IMR-90 (cell line): ENCODE results near the gene BEX3. TPM values are rescaled to one million over a fixed set of nuclear protein-coding genes. Genes with fewer than 3 reads are reported as not detected.

Source experiments
- ATAC-seq: fragments of 200-7000 bp; cut with Tn5 transposase; 2 replicates; pipeline ENCODE4 v1.9.1; 2020; ENCODE audit warnings: low read depth, mild to moderate bottlenecking, moderate library complexity
- BruUV-seq: library from RNA; stranded (reverse); fragments of 400-500 nt; replicated peaks from 2 replicates; lab custom pipeline; 2021; lab: Mats Ljungman, UMichigan
- CTCF ChIA-PET: fragments of 300-600 bp; formaldehyde crosslinking; extraction: SDS; loops from one replicate; lab custom pipeline; 2021; ENCODE audit warnings: antibody characterized with exemption; lab: Yijun Ruan, JAX
- POLR2A ChIA-PET: fragments of 300-600 bp; sonication (Branson Sonifier 250); formaldehyde crosslinking; loops from one replicate; lab custom pipeline; 2022; ENCODE audit warnings: antibody characterized with exemption; ENCODE audit not compliant: unreplicated experiment; lab: Charles Lee
- DNase-seq: peaks from one replicate; pipeline ENCODE4 v3.0.0; 2013
- H2AFZ ChIP-seq: replicated peaks from 2 replicates; pipeline ENCODE3; 2013; ENCODE audit warnings: low read length, mild to moderate bottlenecking; ENCODE audit not compliant: poor library complexity
- H2AK5ac ChIP-seq: 2 replicates; pipeline ENCODE4 v1.6.1; 2013; ENCODE audit warnings: low read depth, low read length, inconsistent platforms
- H2AK9ac ChIP-seq: replicated peaks from 2 replicates; pipeline ENCODE3; 2013; ENCODE audit warnings: mild to moderate bottlenecking, low read depth, low read length, moderate library complexity; ENCODE audit not compliant: poor library complexity
- H2BK120ac ChIP-seq: 2 replicates; pipeline ENCODE4 v1.6.1; 2013; ENCODE audit warnings: low read depth, low read length, inconsistent platforms
- H2BK15ac ChIP-seq: 3 replicates; pipeline ENCODE4 v1.6.1; 2013; ENCODE audit warnings: low read depth, low read length, inconsistent platforms
- H2BK20ac ChIP-seq: 2 replicates; pipeline ENCODE4 v1.6.1; 2013; ENCODE audit warnings: low read depth, mild to moderate bottlenecking, inconsistent platforms, low read length, moderate library complexity
- H2BK5ac ChIP-seq: 2 replicates; pipeline ENCODE4 v1.6.1; 2013; ENCODE audit warnings: mild to moderate bottlenecking, low read depth, low read length, inconsistent platforms; ENCODE audit not compliant: poor library complexity, severe bottlenecking
- H3K14ac ChIP-seq: replicated peaks from 2 replicates; pipeline ENCODE4 v1.6.1; 2013; ENCODE audit warnings: low read depth, low read length, inconsistent platforms
- H3K18ac ChIP-seq: 2 replicates; pipeline ENCODE4 v1.6.1; 2013; ENCODE audit warnings: low read depth, low read length, control low read depth
- H3K23ac ChIP-seq: 2 replicates; pipeline ENCODE4 v1.6.1; 2013; ENCODE audit warnings: low read depth, low read length, inconsistent platforms
- H3K27ac ChIP-seq: 2 replicates; pipeline ENCODE4 v1.5.1; 2013; ENCODE audit warnings: mild to moderate bottlenecking, control low read depth, low read length; ENCODE audit not compliant: insufficient read depth
- H3K27me3 ChIP-seq: 2 replicates; pipeline ENCODE4 v1.6.1; 2013; ENCODE audit warnings: low read length; ENCODE audit not compliant: control insufficient read depth, insufficient read depth
- H3K36me3 ChIP-seq: 2 replicates; pipeline ENCODE4 v1.6.1; 2013; ENCODE audit warnings: low read length, mixed read lengths; ENCODE audit not compliant: control insufficient read depth, insufficient read depth
- H3K4ac ChIP-seq: 2 replicates; pipeline ENCODE4 v1.6.1; 2013; ENCODE audit warnings: low read depth, low read length, inconsistent platforms
- H3K4me1 ChIP-seq: 2 replicates; pipeline ENCODE4 v1.6.1; 2013; ENCODE audit warnings: low read length, mixed read lengths; ENCODE audit not compliant: control insufficient read depth, insufficient read depth
- H3K4me2 ChIP-seq: 2 replicates; pipeline ENCODE4 v1.6.1; 2013; ENCODE audit warnings: low read depth, mild to moderate bottlenecking, control low read depth, low read length, moderate library complexity
- H3K4me3 ChIP-seq: 2 replicates; pipeline ENCODE4 v1.5.1; 2013; ENCODE audit warnings: low read depth, mild to moderate bottlenecking, control low read depth, low read length, moderate library complexity; ENCODE audit not compliant: insufficient read depth
- H3K56ac ChIP-seq: 2 replicates; pipeline ENCODE4 v1.6.1; 2013; ENCODE audit warnings: low read length, inconsistent platforms; ENCODE audit not compliant: insufficient read depth; ENCODE audit errors: extremely low read depth
- H3K79me1 ChIP-seq, 2 experiments: 2 replicates each; pipeline ENCODE4 v1.6.1; 2013; ENCODE audit warnings: low read length in 2 of 2, inconsistent platforms in 1 of 2, low read depth in 1 of 2
- H3K9ac ChIP-seq: 2 replicates; pipeline ENCODE4 v1.6.1; 2013; ENCODE audit warnings: low read depth, low read length, control low read depth
- H3K9me1 ChIP-seq: 2 replicates; pipeline ENCODE4 v1.6.1; 2013; ENCODE audit warnings: low read length, inconsistent platforms; ENCODE audit not compliant: insufficient read depth
- H3K9me3 ChIP-seq: 2 replicates; pipeline ENCODE4 v1.6.1; 2013; ENCODE audit warnings: low read length; ENCODE audit not compliant: control insufficient read depth, insufficient read depth
- H4K20me1 ChIP-seq: 2 replicates; pipeline ENCODE4 v1.6.1; 2013; ENCODE audit warnings: low read length, inconsistent platforms; ENCODE audit not compliant: insufficient read depth
- H4K5ac ChIP-seq: 2 replicates; pipeline ENCODE4 v1.6.1; 2013; ENCODE audit warnings: mild to moderate bottlenecking, low read depth, low read length, control low read depth
- H4K8ac ChIP-seq, 2 experiments: 2 replicates each; pipeline ENCODE4 v1.6.1; 2013; ENCODE audit warnings: low read depth in 2 of 2, low read length in 2 of 2, control low read depth in 1 of 2, inconsistent platforms in 1 of 2
- H4K91ac ChIP-seq: 2 replicates; pipeline ENCODE4 v1.6.1; 2013; ENCODE audit warnings: low read depth, low read length, inconsistent platforms; ENCODE audit not compliant: insufficient read depth
- BHLHE40 ChIP-seq: fragments of 150-350 bp; IDR thresholded peaks from 2 replicates; pipeline ENCODE4 v1.6.1; 2016; ENCODE audit warnings: mild to moderate bottlenecking, low read depth, low read length
- CEBPB ChIP-seq: IDR thresholded peaks from 2 replicates; pipeline ENCODE4 v1.6.1; 2012; ENCODE audit warnings: low read depth, low read length, improper control_type of control experiment
- CHD1 ChIP-seq: IDR thresholded peaks from 2 replicates; pipeline ENCODE4 v1.6.1; 2012; ENCODE audit warnings: low read depth, low read length, improper control_type of control experiment
- ELK1 ChIP-seq: fragments of 150-350 bp; IDR thresholded peaks from 2 replicates; pipeline ENCODE4 v1.6.1; 2016; ENCODE audit warnings: low read depth, mild to moderate bottlenecking, low read length, moderate library complexity, borderline replicate concordance
- FOS ChIP-seq: fragments of 150-350 bp; IDR thresholded peaks from 2 replicates; pipeline ENCODE4 v1.6.1; 2016; ENCODE audit warnings: low read depth, low read length
- MAFK ChIP-seq: IDR thresholded peaks from 2 replicates; pipeline ENCODE4 v1.6.1; 2012; ENCODE audit warnings: low read depth, low read length, improper control_type of control experiment
- MAZ ChIP-seq: IDR thresholded peaks from 2 replicates; pipeline ENCODE4 v1.6.1; 2012; ENCODE audit warnings: low read depth, mild to moderate bottlenecking, low read length, improper control_type of control experiment, moderate library complexity, borderline replicate concordance
- MXI1 ChIP-seq: IDR thresholded peaks from 2 replicates; pipeline ENCODE4 v1.6.1; 2012; ENCODE audit warnings: low read depth, mild to moderate bottlenecking, low read length, moderate library complexity, borderline replicate concordance
- NFE2L2 ChIP-seq: fragments of 150-350 bp; IDR thresholded peaks from 2 replicates; pipeline ENCODE4 v1.6.1; 2016; ENCODE audit warnings: low read depth, mild to moderate bottlenecking, low read length
- POLR2A ChIP-seq: IDR thresholded peaks from 2 replicates; pipeline ENCODE4 v1.6.1; 2012; ENCODE audit warnings: mild to moderate bottlenecking, low read depth, low read length
- RAD21 ChIP-seq: IDR thresholded peaks from 2 replicates; pipeline ENCODE4 v1.6.1; 2012; ENCODE audit warnings: low read length, improper control_type of control experiment
- RCOR1 ChIP-seq: IDR thresholded peaks from 2 replicates; pipeline ENCODE4 v1.6.1; 2012; ENCODE audit warnings: mild to moderate bottlenecking, low read length, improper control_type of control experiment; ENCODE audit not compliant: insufficient replicate concordance
- RFX5 ChIP-seq: IDR thresholded peaks from 2 replicates; pipeline ENCODE4 v1.8.0; 2012; ENCODE audit warnings: low read depth, mild to moderate bottlenecking, low read length, moderate library complexity
- SMC3 ChIP-seq: fragments of 150-350 bp; IDR thresholded peaks from 2 replicates; pipeline ENCODE4 v1.6.1; 2016; ENCODE audit warnings: low read depth, mild to moderate bottlenecking, antibody characterized with exemption, low read length, moderate library complexity
- WGBS, 2 experiments: methylation state at CpG; one replicate each; pipeline versions ENCODE4 v1.1.5 to v1.1.7; 2013; ENCODE audit warnings: missing lambda C conversion rate in 2 of 2; ENCODE audit not compliant: insufficient read length in 1 of 2; ENCODE audit errors: extremely low coverage in 2 of 2; 5-methylcytosine and 5-hydroxymethylcytosine counted together
- dilution Hi-C: fragments of 300-500 bp; cut with HindIII; formaldehyde crosslinking; loops from one replicate; pipeline ENCODE4 v1.14.3; 2018; ENCODE audit warnings: low sequenced_read_pairs; ENCODE audit not compliant: unreplicated experiment
- in situ Hi-C: fragments of 300-500 bp; cut with MboI; formaldehyde crosslinking; loops from 3 replicates; pipeline ENCODE4 v1.14.3; 2019; ENCODE audit warnings: low sequenced_read_pairs, inconsistent platforms, mixed read lengths
- intact Hi-C: fragments of 100-400 bp; cut with micrococcal nuclease; formaldehyde crosslinking; loops from 2 replicates; pipeline ENCODE4 v1.10.0; 2022
- polyA plus RNA-seq, 3 experiments: library from polyadenylated mRNA; depleted of rRNA; stranded (reverse); fragments of >200 nt; gene quantifications; 2 replicates each; pipeline ENCODE4 v1.2.3, GENCODE V29; 2012; ENCODE audit warnings: low replicate concordance in 1 of 3
- total RNA-seq: library from RNA; depleted of rRNA; stranded (reverse); fragments of >200 nt; gene quantifications from 2 replicates; pipeline ENCODE4 v1.2.3, GENCODE V29; 2012
- TF ChIP-seq, protein P1 (sequence below): conservative IDR thresholded peaks from 2 replicates; pipeline ENCODE4 v1.5.1; 2012; ENCODE audit warnings: mild to moderate bottlenecking, low read depth, low read length, improper control_type of control experiment
- TF ChIP-seq, protein P2 (sequence below): fragments of 150-350 bp; IDR thresholded peaks from 2 replicates; pipeline ENCODE4 v1.6.1; 2017; ENCODE audit warnings: mild to moderate bottlenecking, antibody characterized with exemption, low read length, low read depth

BEX3 gene
- total and polyA plus RNA-seq, 2 of the 4 experiments (the other 2 are of a cell fraction): 114 to 409 TPM

DNA sequence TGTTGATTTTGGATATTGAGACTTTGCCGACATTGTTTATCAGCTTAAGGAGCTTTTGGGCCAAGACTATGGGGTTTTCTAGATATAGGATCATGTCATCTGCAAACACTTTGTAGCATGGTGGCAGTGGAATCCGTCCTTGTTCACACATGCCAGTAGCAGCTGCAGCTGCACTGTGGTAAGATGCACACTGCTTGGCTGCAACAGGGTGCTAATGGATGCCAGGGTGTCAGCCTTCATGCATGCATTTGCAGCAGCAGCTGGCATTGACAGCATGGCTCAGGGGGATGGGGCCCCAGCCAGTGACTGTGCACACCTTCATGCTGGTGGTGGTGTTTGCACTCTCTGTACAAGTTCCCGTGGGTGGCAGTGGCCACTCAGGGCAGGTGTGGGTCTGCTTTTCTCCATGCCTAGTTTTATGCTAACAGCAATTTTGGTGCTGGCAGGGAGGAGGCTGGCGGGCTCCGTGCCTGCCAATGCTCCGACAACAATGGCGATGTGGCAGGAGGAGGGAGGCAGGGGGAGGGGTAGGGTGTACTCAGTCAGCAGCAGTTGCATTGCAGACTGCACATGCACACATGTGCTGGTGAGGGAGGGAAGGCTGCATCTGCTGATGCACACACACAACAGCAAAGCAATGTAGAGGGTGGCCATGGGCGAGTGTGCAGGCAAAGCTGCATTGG is 37.5 kb downstream of the BEX3 start:
- no peak for ATAC-seq
- no peak overlapping the region for H4K91ac ChIP-seq
- no TSS peak for BruUV-seq

More for the DNA sequence above, 37.5 kb downstream of the BEX3 start:
- Histone ChIP-seq H3K4me1 (peaks cover 4% of the 10 kb centered on the region), H3K79me1 (peaks cover 0 to 3% of the 10 kb centered on the region in 2 experiments; a peak in 1 of 4 replicates), H2AFZ (no peak overlapping the region), H3K9me3 (no peaks in the 10 kb centered on the region), H2BK120ac (no peak overlapping the region), H2BK15ac (no peak overlapping the region), H3K56ac (no peak overlapping the region), H3K4me2 (no peak overlapping the region), H3K36me3 (no peaks in the 10 kb centered on the region), H3K14ac (no peak overlapping the region), H3K27ac (no peak overlapping the region), H2BK5ac (no peak overlapping the region), H2AK5ac (no peak overlapping the region), H2AK9ac (no peak overlapping the region), H3K27me3 (no peaks in the 10 kb centered on the region), H3K23ac (no peak overlapping the region), H3K9ac (no peak overlapping the region), H4K5ac (no peak overlapping the region), H4K8ac (no peak overlapping the region), H3K4ac (no peak overlapping the region), H3K9me1 (no peaks in the 10 kb centered on the region), H2BK20ac (no peak overlapping the region), H3K4me3 (no peak overlapping the region), H3K18ac (no peak overlapping the region), H4K20me1 (no peaks in the 10 kb centered on the region; the same call in 1 of the 2 replicates)
- ChIA-PET POLR2A (no interaction called here), CTCF (no interaction called here)
- intact Hi-C loops (no loop called here), in situ Hi-C loops (no loop called here), dilution Hi-C loops (no loop called here)
- 84% methylated on average over 4 of the region's 8 CpGs; no CpG with 5 or more reads in 1 of the 2 experiments for WGBS, 2 experiments
- DNase-seq: no peak
- TF ChIP-seq MAZ (no peak), CEBPB (no peak), RAD21 (no peak), SMC3 (no peak), CHD1 (no peak), POLR2A (no peak), NFE2L2 (no peak), ELK1 (no peak), RFX5 (no peak), FOS (no peak), BHLHE40 (no peak), RCOR1 (no peak), MAFK (no peak), MXI1 (no peak)
- TF ChIP-seq, protein P1, sequence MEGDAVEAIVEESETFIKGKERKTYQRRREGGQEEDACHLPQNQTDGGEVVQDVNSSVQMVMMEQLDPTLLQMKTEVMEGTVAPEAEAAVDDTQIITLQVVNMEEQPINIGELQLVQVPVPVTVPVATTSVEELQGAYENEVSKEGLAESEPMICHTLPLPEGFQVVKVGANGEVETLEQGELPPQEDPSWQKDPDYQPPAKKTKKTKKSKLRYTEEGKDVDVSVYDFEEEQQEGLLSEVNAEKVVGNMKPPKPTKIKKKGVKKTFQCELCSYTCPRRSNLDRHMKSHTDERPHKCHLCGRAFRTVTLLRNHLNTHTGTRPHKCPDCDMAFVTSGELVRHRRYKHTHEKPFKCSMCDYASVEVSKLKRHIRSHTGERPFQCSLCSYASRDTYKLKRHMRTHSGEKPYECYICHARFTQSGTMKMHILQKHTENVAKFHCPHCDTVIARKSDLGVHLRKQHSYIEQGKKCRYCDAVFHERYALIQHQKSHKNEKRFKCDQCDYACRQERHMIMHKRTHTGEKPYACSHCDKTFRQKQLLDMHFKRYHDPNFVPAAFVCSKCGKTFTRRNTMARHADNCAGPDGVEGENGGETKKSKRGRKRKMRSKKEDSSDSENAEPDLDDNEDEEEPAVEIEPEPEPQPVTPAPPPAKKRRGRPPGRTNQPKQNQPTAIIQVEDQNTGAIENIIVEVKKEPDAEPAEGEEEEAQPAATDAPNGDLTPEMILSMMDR: no peak
- TF ChIP-seq, protein P2, sequence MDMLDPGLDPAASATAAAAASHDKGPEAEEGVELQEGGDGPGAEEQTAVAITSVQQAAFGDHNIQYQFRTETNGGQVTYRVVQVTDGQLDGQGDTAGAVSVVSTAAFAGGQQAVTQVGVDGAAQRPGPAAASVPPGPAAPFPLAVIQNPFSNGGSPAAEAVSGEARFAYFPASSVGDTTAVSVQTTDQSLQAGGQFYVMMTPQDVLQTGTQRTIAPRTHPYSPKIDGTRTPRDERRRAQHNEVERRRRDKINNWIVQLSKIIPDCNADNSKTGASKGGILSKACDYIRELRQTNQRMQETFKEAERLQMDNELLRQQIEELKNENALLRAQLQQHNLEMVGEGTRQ: no peak
